Mesodermal cell (in vitro differentiated cells): ENCODE results near the gene SZT2.

ENCODE experiments used
- H3K27ac ChIP-seq: 2 replicates; pipeline ENCODE4 v1.7.0; 2013; ENCODE audit warnings: mild to moderate bottlenecking, low read depth, low read length, moderate library complexity; ENCODE audit not compliant: severe bottlenecking
- H3K36me3 ChIP-seq: 2 replicates; pipeline ENCODE4 v1.7.1; 2013; ENCODE audit warnings: mild to moderate bottlenecking, low read length, moderate library complexity; ENCODE audit not compliant: control insufficient read depth, insufficient read depth
- H3K4me1 ChIP-seq: one replicate; pipeline ENCODE4 v1.7.1; 2013; ENCODE audit warnings: mild to moderate bottlenecking, low read length; ENCODE audit not compliant: insufficient read depth, control insufficient read depth, poor library complexity, severe bottlenecking
- H3K4me3 ChIP-seq: 2 replicates; pipeline ENCODE4 v1.7.0; 2013; ENCODE audit warnings: low read length, control low read depth, mild to moderate bottlenecking; ENCODE audit not compliant: insufficient read depth, poor library complexity, severe bottlenecking; ENCODE audit errors: extremely low read depth
- H3K9me3 ChIP-seq: 2 replicates; pipeline ENCODE4 v1.7.1; 2013; ENCODE audit warnings: mild to moderate bottlenecking, low read length, moderate library complexity; ENCODE audit not compliant: control insufficient read depth
- WGBS, 2 experiments: methylation state at CpG; one replicate each; pipeline ENCODE4 v1.1.5; 2013; ENCODE audit warnings: missing lambda C conversion rate in 2 of 2; ENCODE audit not compliant: insufficient coverage in 2 of 2; 5-methylcytosine and 5-hydroxymethylcytosine counted together

Gene SZT2

GRCh38 chr1:43372172-43372571 lies 17.5 kb upstream of the SZT2 start:
- H3K36me3 ChIP-seq: no peaks in the 10 kb centered on the region
- WGBS, 2 experiments: 94 to 100% methylated on average over 2 to 3 of the region's 5 CpGs
- no peak overlapping the region for H3K4me3 ChIP-seq
- no peaks in the 10 kb centered on the region for H3K9me3 ChIP-seq
- H3K27ac ChIP-seq: no peak overlapping the region
- H3K4me1 ChIP-seq: peaks cover 23% of the 10 kb centered on the region

- Histone ChIP-seq H3K9me3 (no peaks in the 10 kb centered on the region), H3K36me3 (no peaks in the 10 kb centered on the region), H3K27ac (peak overlapping the region; percentile 51), H3K4me1 (peaks cover 23% of the 10 kb centered on the region), H3K4me3 (no peak overlapping the region)
- WGBS, 2 experiments: 70 to 90% methylated on average over 3 of the region's 4 CpGs
These were observed 16.4 kb upstream of the SZT2 start for GRCh38 chr1:43373066-43373940.

- Histone ChIP-seq H3K27ac (no peak overlapping the region), H3K4me3 (no peak overlapping the region), H3K36me3 (peaks cover 11% of the 10 kb centered on the region), H3K9me3 (no peaks in the 10 kb centered on the region), H3K4me1 (peaks cover 17% of the 10 kb centered on the region)
- WGBS, 2 experiments: 94% methylated on average over 6 to 7 of the region's 7 CpGs
These were observed 12.9 kb upstream of the SZT2 start for GRCh38 chr1:43376723-43377235.

- H3K9me3 ChIP-seq: no peaks in the 10 kb centered on the region
- H3K27ac ChIP-seq: no peak overlapping the region
- no CpG with 5 or more reads among the region's 1 CpG for WGBS, 2 experiments
- peaks cover 20% of the 10 kb centered on the region for H3K36me3 ChIP-seq
- no peak overlapping the region for H3K4me3 ChIP-seq
- peaks cover 13% of the 10 kb centered on the region for H3K4me1 ChIP-seq
These were observed 11.9 kb upstream of the SZT2 start for GRCh38 chr1:43377831-43378230.

GRCh38 chr1:43379476-43379875 lies 10.2 kb upstream of the SZT2 start:
- Histone ChIP-seq H3K4me3 (no peak overlapping the region), H3K4me1 (no peaks in the 10 kb centered on the region), H3K36me3 (peaks cover 36% of the 10 kb centered on the region), H3K9me3 (no peaks in the 10 kb centered on the region), H3K27ac (no peak overlapping the region)
- 100% methylated on average over 1 of the region's 1 CpG for WGBS, 2 experiments

GRCh38 chr1:43381612-43382011 lies 8.1 kb upstream of the SZT2 start:
- no peaks in the 10 kb centered on the region for H3K4me1 ChIP-seq
- peak overlapping the region; percentile 47 for H3K27ac ChIP-seq
- peaks cover 58% of the 10 kb centered on the region for H3K36me3 ChIP-seq
- 83 to 96% methylated on average over 3 of the region's 3 CpGs for WGBS, 2 experiments
- no peak overlapping the region for H3K4me3 ChIP-seq
- H3K9me3 ChIP-seq: no peaks in the 10 kb centered on the region

- WGBS, 2 experiments: 82 to 89% methylated on average over 3 to 5 of the region's 6 CpGs
- Histone ChIP-seq H3K27ac (peak overlapping the region; percentile 47), H3K9me3 (no peaks in the 10 kb centered on the region), H3K36me3 (peaks cover 64% of the 10 kb centered on the region), H3K4me3 (no peak overlapping the region), H3K4me1 (no peaks in the 10 kb centered on the region)
These were observed 7.5 kb upstream of the SZT2 start for GRCh38 chr1:43382027-43382779.

- Histone ChIP-seq H3K4me1 (peaks cover 3% of the 10 kb centered on the region), H3K36me3 (peaks cover 76% of the 10 kb centered on the region), H3K9me3 (no peaks in the 10 kb centered on the region), H3K27ac (no peak overlapping the region), H3K4me3 (no peak overlapping the region)
- WGBS, 2 experiments: 80 to 100% methylated on average over 1 of the region's 2 CpGs
These were observed 6.2 kb upstream of the SZT2 start for GRCh38 chr1:43383449-43383848.

GRCh38 chr1:43386676-43387075 lies 3.0 kb upstream of the SZT2 start:
- 98 to 100% methylated on average over 5 to 6 of the region's 6 CpGs for WGBS, 2 experiments
- H3K4me3 ChIP-seq: no peak overlapping the region
- no peaks in the 10 kb centered on the region for H3K9me3 ChIP-seq
- H3K36me3 ChIP-seq: peaks cover 68% of the 10 kb centered on the region
- H3K4me1 ChIP-seq: peaks cover 11% of the 10 kb centered on the region
- no peak overlapping the region for H3K27ac ChIP-seq

- Histone ChIP-seq H3K4me3 (peak overlapping the region; percentile 96), H3K36me3 (peaks cover 55% of the 10 kb centered on the region), H3K27ac (no peak overlapping the region), H3K4me1 (peaks cover 11% of the 10 kb centered on the region), H3K9me3 (no peaks in the 10 kb centered on the region)
- WGBS, 2 experiments: 90 to 95% methylated on average over 2 of the region's 4 CpGs
These were observed 1.6 kb upstream of the SZT2 start for GRCh38 chr1:43387976-43388599.
